Measurements from ENCODE around the gene C1orf53.

The C1orf53 gene

DNA sequence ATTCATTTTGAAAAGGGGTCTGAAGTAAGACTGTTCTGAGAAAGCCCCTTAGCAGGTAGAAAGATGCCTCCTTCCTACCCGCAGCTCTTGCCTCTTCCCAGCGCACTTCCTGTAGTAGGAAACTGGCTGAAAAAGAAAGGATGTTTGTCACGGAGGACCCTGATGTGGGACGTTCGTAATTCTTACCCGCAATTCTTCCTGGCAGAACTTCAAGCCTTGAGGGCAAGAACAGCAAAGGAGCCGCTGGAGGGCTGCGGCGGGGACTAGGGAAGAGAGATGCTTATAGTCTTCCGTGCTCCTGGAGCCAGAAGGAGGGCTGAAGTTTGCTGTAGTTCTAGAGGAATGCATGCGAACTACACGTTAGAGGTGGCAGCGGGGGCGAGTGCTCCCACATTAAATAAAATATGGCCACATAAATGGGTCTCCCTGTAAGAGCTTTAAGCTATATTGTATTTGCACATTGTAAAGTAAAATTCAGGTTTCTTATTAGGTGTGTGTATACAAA is 6.3 kb downstream of the C1orf53 start:
- DNase-seq = no peak

- no peak for DNase-seq
Measured at GRCh38 chr1:197909384-197909783, 7.0 kb downstream of the C1orf53 start.

DNA sequence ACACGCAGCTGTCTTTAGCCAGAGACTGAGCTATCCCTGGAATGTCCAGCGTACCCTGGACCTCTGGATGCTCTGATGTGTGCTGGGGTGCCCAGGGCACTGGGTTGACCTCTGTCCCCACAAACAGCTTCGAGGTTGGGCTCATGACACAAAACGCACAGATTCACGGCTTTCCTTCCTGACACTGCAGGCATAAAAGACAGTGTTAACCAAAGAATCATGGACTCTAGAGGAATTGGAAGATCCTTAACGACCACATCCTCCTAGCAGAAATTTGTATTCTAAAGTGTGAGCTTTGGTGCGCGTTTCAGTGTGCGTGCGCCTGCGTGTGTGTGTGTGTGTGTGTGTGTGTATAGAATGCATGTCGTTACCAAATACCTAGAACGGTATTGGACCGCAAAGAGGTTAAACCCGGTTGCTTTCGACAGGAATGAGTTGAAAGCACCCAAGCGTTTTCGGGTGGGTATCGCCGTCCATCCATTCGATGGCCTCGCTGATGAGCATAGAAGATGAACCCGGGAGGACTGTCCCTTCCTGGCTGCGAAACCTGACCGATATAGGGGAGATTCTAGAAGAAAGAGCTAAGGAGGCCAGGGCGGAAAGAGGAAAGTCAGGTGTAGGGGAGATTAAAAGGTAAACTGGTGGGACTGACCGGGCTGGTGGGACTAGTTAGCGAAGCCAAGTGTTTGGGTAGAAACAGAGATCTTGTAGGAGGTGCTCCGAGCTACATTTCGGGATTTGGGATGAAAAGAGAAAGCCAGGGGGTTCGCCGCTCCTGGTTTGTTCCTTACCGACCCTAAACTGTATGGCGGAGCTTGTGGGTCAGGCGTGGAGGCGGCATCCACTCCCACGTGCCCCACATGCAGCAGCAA is 7.9 kb downstream of the C1orf53 start:
- no peak for DNase-seq

GRCh38 chr1:197911111-197911856 is 8.9 kb downstream of the C1orf53 start:
- DNase-seq = no peak

DNA sequence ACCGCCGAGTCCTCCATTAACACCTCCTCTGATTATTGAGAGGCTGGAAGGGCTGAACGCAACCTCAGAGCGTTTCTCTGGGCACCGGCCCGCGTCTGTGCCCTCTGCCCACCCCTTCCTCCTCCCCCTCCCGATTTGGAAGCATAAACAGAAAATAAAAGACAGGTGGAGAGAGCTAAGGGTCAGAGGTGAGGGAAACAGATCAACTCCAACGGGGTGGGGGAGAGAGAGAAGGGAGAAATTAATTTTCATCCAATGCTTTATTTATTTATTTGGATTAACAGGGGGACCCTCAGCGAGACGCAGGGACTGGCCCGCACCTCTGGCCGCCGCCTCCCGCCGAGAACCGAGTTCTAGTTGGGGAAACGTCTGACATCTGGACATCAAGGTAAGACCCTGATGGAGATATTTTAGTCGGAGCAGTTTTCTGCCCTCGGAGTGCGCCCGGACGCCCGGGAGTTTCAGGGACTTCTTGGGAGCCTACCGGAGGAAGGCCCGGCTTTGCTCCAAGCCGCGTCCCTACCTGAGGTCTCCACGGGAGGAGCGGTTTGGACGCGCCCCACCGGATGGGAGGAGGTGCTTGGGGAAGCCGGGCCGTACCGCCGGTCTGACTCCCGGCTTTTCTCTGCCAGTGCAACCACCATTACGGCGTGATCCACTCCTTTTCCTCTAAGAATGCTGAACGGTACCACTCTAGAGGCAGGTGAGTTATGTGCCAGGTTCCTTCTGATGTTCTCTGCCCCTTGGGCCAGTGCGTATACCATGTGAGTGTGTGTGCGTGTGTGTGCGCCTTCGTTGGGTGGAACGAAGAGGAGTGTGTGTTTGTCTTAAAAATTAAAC is 9.6 kb downstream of the C1orf53 start:
- DNase-seq = no peak

GRCh38 chr1:197912739-197913494 is 10.5 kb downstream of the C1orf53 start:
- DNase-seq = no peak

GRCh38 chr1:197913495-197914276 is 11.3 kb downstream of the C1orf53 start:
- no peak for DNase-seq

DNA sequence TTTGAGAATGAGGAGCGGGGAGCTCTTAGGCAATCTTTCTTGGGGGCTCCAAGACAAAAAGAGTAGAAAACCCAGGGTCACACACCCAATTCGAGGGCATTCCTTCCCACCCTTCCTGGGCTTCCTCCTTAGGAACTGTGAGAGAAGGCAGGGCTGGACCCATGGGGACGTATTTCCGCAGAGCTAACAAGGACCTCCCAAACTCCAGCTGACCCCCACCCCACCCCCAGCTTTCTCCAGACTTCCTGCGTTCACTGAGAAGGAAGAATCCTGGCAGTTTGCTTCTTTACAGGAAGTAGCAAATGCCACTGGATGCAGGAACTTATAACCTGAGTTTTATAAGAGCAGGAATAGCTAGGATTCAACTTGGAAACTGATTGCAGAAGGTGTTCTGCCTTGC is 12.1 kb downstream of the C1orf53 start:
- no peak for DNase-seq

GRCh38 chr1:197915260-197915861 is 12.9 kb downstream of the C1orf53 start:
- DNase-seq = no peak

- DNase-seq = peak; percentile 50
Measured at GRCh38 chr1:197915862-197916499, 13.6 kb downstream of the C1orf53 start.

GRCh38 chr1:197916500-197916983 is 14.1 kb downstream of the C1orf53 start:
- DNase-seq = no peak

DNA sequence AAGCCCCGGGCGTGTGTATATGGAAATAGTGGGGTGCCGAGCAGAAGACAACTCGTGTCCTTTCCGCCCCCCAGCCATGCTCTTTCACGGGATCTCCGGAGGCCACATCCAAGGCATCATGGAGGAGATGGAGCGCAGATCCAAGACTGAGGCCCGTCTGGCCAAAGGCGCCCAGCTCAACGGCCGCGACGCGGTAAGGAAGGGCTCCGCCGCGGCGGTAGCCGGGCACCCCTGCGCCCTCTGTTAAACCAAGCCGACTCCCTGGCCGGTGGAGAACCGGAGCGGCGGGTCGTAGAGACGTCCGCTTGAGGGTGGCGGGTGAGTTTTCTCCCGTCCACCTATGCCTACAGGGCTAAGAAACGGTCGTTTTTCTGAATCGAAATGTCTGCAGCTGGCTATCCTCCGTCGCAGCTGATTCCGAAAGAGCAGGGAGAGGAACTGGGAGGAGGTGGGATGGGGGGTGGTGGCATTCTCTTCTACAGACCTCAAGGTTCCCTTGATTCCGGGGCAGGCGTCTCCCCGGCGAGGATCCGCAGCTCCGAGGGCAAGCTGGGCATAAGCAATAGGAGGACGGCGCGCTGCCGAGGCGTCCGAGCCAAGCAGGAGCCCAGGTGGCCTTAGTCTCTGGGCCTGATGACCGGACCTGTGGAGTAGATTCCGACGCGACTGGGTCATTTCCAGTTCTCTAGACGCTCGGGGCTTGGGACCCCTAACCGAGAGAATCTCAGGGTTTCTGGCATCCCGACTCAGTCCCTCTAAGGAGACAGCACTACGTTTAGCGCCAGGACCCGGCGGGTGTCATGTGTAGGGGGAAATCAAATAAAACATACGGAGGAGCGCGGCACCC is 15.6 kb downstream of the C1orf53 start:
- no peak for DNase-seq

DNA sequence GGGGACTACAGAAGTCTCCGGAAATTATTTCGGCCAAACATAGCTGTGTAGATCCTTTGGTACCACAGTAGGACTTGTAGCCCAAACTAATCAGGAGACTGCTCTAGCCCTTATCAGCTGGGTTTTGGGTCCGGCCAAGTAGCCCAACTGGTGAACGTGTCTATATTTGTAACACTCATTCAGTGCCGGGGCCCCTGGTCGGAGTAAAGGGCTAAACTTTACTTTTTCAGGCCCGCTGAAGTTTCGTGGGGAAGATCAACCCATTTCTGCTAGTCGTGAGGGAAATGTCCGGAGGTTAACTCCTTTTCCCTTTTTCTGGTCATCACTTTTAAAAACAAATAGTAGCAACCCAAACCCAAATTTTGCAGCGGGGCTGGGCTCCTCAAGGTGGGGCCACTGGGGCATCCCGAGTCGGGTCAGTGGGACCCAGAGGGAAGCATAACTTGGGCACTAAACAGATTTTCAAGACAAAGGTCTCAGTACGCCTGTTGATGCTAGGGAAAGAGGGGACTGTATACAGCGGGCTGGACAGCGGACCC is 16.4 kb downstream of the C1orf53 start:
- no peak for DNase-seq

GRCh38 chr1:197919346-197920066 is 17.1 kb downstream of the C1orf53 start:
- DNase-seq = no peak

GRCh38 chr1:197920067-197920396 is 17.6 kb downstream of the C1orf53 start:
- DNase-seq = no peak

DNA sequence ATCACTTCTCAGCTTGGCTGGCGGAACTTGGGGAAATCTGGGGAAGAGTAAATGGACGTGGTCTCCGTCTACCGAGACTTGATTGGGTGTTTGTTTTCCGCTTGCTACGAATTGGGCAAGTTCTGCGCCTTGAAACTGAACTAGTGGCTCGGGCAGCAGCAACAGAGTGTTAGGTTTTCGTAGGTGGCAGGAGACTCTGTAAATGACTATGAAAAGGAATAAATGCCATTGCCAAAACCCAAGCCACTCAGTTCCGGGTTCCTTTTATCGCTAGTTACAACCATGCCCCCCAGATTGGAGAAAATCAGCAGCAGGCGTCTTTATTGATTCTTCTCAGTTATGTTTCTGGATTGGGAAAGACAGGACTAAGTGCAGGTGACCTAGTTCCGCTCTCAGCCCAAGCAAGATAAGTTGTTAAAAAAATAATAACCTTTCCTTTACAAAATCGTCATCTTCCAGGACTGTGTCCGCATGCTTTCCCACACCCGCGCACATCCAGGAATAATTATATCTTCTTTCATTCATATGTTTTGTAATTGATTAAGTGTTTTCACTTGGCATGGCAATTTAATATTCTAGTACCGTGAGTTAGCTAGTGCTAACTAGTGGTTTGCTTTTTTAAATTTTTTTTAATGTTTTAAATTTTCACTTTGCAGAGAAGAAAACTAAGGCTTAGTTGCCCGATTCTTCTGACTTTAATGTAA is 18.1 kb downstream of the C1orf53 start:
- DNase-seq = no peak

- DNase-seq = no peak
Measured at GRCh38 chr1:197921235-197922069, 19.0 kb downstream of the C1orf53 start.

Data from DMS153 (cell line).